Skeletal muscle cell (primary cell): ENCODE measurements around the gene AVL9.
"Not testable (repeated sequence)": the region's sequence is repeated elsewhere in the genome, so short reads cannot be mapped to it uniquely, and the experiment has no call there.

Source experiments
- DNase-seq: peaks from one replicate; pipeline ENCODE4 v3.0.0-alpha.2; 2010; ENCODE audit warnings: low read depth
- H3K4me3 ChIP-seq: 2 replicates; pipeline ENCODE4 v1.5.1; 2011; ENCODE audit warnings: low read depth, mild to moderate bottlenecking, control low read depth, low read length, moderate library complexity

The AVL9 gene

DNA sequence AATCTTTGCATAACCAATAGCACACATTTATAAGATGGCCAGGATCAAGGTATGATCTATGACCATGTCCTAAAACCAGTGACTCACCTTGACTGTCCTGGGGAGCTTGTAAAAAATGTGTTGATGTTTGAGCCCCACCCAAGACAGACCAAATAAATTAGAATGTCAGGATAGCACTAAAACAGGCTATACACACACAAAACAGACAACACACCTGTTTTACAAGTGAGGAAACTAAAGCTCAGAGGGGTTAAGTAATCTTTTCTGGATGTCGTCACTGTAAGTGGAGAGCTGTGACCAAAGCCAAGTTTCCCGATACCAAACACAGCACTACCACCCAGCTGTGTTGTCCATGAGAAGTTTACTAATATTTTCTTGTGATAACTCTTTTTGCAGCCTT, 84.5 kb downstream of the AVL9 start:
- no peak overlapping the region for H3K4me3 ChIP-seq
- no peak for DNase-seq

DNA sequence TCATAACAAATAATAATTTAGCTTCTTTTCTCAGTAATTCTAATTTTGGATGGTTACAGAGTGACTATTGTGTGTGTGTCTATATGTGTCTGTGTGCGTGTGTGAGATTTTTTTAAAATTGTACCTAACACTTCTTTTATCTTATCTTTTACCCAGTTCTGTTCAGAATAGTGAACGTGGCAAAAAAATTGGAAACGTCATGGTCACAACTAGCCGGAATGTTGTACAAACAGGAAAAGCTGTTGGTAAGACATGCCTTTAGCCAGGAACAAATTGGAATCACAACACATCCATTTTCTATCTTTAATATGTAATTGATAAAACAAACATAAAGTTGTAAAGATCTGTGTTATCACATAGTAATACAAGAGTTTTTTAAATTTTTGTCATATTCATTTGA, 85.4 kb downstream of the AVL9 start:
- H3K4me3 ChIP-seq = no peak overlapping the region
- no peak for DNase-seq

- H3K4me3 ChIP-seq = no peak overlapping the region
- DNase-seq = no peak
Measured at GRCh38 chr7:32582036-32582435, 86.7 kb downstream of the AVL9 start.

DNA sequence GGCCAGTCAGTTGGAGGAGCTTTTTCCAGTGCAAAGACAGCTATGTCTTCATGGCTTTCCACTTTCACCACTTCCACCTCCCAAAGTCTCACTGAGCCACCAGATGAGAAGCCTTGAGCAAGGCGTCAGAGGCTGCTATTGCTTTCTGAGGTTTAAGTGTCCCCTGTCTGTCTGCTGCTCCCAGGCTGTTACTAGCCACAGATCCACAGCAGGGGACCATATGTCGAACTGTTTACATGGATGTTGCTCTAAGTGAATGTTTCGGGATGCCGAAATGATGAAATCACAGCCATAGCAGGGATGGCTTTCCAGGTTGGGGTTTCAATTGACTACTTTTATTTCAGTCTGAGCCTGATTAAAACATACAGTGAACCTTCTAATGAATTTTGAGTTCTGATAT, 88.5 kb downstream of the AVL9 start:
- H3K4me3 ChIP-seq = no peak overlapping the region
- DNase-seq = peak; percentile 54

- H3K4me3 ChIP-seq = no peak overlapping the region
- DNase-seq = peak; percentile 95
Measured at GRCh38 chr7:32586291-32587221, 91.3 kb downstream of the AVL9 start.

GRCh38 chr7:32587411-32587948, 92.2 kb downstream of the AVL9 start:
- no peak overlapping the region for H3K4me3 ChIP-seq
- peak; percentile 75 for DNase-seq

- DNase-seq = peak; percentile 62
- H3K4me3 ChIP-seq = no peak overlapping the region
Measured at GRCh38 chr7:32588657-32589056, 93.4 kb downstream of the AVL9 start.

GRCh38 chr7:32591938-32592337, 96.6 kb downstream of the AVL9 start:
- DNase-seq = no peak
- H3K4me3 ChIP-seq = no peak overlapping the region

DNA sequence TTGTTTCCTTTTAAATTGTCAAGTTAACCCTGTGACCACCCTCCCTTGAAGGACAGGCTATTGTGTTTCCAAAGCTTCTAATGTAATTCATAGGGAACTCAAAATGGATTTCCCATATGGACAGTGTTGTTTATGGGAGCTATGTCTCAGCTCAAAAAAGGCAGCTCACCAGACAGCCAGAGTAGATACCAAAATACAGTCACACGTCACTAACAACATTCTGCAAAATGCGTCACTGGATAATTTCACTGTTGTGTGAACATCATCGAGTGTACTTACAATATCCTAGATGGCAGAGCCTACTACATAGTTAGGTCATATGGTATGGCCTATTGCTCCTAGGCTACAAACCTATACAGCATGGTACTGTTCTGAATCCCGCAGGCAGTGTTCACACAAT, 97.4 kb downstream of the AVL9 start:
- DNase-seq = no peak
- no peak overlapping the region for H3K4me3 ChIP-seq

GRCh38 chr7:32594965-32595490, 99.7 kb downstream of the AVL9 start:
- DNase-seq = no peak
- H3K4me3 ChIP-seq = no peak overlapping the region

- DNase-seq, H3K4me3 ChIP-seq: not testable (repeated sequence)
Measured at GRCh38 chr7:32601196-32601595, 105.9 kb downstream of the AVL9 start.

DNA sequence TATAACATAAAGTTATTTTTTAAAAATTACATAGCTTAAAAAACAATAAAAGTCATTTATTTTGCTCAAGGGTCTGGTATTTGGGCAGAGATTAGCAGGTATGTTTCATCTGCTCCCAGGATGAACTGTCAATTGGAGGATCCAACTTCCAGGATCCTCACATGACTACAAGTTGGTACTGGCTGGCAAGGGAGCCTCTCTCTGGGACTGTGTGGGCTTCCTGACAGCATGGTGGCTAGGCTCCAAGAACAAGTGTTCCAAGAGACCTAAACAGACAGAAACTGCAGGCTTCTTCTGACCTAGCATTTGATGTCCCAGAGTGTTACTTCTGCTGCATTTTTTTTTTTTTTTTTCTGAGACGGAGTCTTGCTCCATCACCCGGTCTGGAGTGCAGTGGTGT, 107.2 kb downstream of the AVL9 start:
- H3K4me3 ChIP-seq = no peak overlapping the region
- DNase-seq = no peak

DNA sequence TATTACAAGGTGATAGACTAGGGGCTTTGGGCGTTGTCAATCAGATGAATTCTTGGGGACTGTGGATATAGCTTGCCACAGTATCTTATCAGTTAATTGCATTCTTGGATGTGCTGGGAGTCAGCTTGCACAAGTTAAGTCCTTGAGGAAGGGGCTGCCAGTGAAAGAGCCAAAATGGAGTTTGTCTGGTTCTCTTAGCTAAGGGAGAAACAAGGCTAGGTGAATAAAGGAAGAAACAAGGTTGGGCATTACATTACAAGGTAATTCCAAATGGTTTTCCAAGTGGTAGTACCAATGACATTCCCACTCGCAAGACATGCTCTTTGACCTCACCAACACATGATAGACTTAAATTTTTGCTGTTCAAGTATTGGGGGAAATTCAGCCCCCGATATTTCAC, 108.2 kb downstream of the AVL9 start:
- not testable (repeated sequence) for H3K4me3 ChIP-seq, DNase-seq

GRCh38 chr7:32604047-32604446, 108.8 kb downstream of the AVL9 start:
- not testable (repeated sequence) for H3K4me3 ChIP-seq, DNase-seq

- DNase-seq = no peak
- no peak overlapping the region for H3K4me3 ChIP-seq
Measured at GRCh38 chr7:32605032-32605431, 109.7 kb downstream of the AVL9 start.

DNA sequence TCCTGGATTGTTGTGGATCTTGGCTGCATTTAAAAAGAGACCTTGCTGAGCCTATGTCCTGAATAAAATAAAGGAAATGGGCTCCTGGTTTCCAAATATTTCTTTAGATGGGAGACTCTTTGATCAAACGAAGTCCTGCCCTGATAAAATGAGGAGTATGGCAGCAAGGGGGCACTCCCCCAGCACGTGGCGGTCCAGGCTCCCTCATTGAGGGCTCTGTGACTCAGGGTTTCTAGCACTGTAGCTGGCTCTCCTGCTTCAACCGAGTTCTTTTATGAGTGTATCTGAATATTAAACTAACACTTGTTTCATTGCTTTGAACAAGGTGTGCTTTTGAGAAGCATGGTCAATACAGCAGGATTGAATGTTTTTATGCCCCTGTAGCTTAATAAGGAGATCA, 114.2 kb downstream of the AVL9 start:
- DNase-seq = no peak
- no peak overlapping the region for H3K4me3 ChIP-seq

GRCh38 chr7:32611201-32612099, 116.2 kb downstream of the AVL9 start:
- H3K4me3 ChIP-seq = no peak overlapping the region
- DNase-seq = peak; percentile 36

DNA sequence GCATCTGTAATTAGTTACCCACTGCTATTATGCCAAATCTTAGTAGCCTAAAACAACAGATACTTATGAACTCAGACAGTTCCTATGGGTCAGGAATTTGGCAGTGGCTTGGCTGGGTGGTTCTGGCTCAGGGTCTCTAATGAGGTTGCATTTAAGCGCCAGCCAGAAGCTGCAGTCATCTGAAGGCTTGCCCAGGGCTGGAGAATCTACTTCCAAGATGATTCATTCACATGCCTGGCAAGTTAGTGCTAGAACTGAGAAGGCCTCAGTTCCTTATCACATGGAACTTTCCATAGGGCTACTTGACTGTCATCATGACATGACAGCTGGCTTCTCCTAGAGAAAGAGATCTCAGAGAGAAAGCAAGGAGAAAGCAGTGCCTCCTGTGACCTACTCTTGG, 121.3 kb downstream of the AVL9 start:
- H3K4me3 ChIP-seq = no peak overlapping the region
- peak; percentile 36 for DNase-seq

DNA sequence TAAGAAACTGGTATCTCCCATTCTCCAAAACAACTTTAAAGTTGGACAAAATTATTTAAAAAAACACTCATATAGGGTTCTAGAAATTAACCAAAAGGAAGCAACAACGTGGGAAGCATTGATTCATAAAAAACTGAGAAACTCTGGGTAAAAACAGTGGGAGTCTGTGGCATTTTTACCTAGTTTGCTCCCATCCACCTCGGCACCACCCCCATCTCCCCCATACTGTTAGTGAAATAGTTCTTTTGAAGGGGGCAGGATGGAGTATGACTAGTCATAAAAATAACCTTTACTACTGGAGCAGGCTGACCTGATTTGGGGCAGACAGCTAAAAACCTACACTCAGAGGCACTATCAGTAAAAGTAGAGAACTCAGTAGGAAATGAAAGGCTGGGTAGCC, 123.2 kb downstream of the AVL9 start:
- no peak for DNase-seq
- H3K4me3 ChIP-seq = no peak overlapping the region

- H3K4me3 ChIP-seq = no peak overlapping the region
- no peak for DNase-seq
Measured at GRCh38 chr7:32618987-32619386, 123.7 kb downstream of the AVL9 start.
